ENCODE measurements around the gene LPIN1. TPM values are rescaled to one million over a fixed set of nuclear protein-coding genes. Genes with fewer than 3 reads are reported as not detected.

Gene LPIN1
- total RNA-seq, 2 experiments from 2014 or later: 41.1 to 48.0 TPM

Small RNA genes lying within 50 kb of the gene (microRNA-seq; reads per million reads assigned to microRNA genes)
- not detected for gene MIR4262 (ENCODE audit: borderline microRNAs expressed, borderline number of aligned reads, borderline replicate concordance)
- not detected for gene MIR548S (ENCODE audit: borderline microRNAs expressed, borderline number of aligned reads, borderline replicate concordance)

Other genes starting within 250 kb of the LPIN1 start
- gene GREB1, start 212.6 kb upstream of the LPIN1 start, total RNA-seq: under 1 TPM; 0.29 to 0.81 TPM
- gene NTSR2, start 76.4 kb upstream of the LPIN1 start, total RNA-seq: not detected

Measured in activated CD4-positive, alpha-beta memory T cell treated with anti-CD3 and anti-CD28 coated beads for 36 hours (primary cell).